ENCODE data around the gene ANKRD39.
"Not testable (repeated sequence)": the region's sequence is repeated elsewhere in the genome, so short reads cannot be mapped to it uniquely, and the experiment has no call there.

The ANKRD39 gene

GRCh38 chr2:96895032-96895745 is 37.4 kb upstream of the ANKRD39 start:
- H3K4me3 ChIP-seq (ENCODE audit: low read depth in 1 of 2, low read length in 2 of 2), result no peak overlapping the region
- no peaks in the 10 kb centered on the region for H3K36me3 ChIP-seq (ENCODE audit: insufficient read depth, low read length)
- peak overlapping the region; percentile 62 for H3K27ac ChIP-seq (ENCODE audit: low read depth, low read length)
- no peaks in the 10 kb centered on the region for H3K27me3 ChIP-seq (ENCODE audit: control insufficient read depth in 1 of 2, insufficient read depth in 2 of 2, low read length in 2 of 2)
- H3K4me1 ChIP-seq (ENCODE audit: insufficient read depth, low read length), result peaks cover 58% of the 10 kb centered on the region
- H3K9ac ChIP-seq (ENCODE audit: low read length), result no peak overlapping the region
- H3K9me3 ChIP-seq (ENCODE audit: low read length), result no peaks in the 10 kb centered on the region

- no peak overlapping the region for H3K9ac ChIP-seq (ENCODE audit: low read length)
These were observed 36.3 kb upstream of the ANKRD39 start for GRCh38 chr2:96894151-96894531.

DNA sequence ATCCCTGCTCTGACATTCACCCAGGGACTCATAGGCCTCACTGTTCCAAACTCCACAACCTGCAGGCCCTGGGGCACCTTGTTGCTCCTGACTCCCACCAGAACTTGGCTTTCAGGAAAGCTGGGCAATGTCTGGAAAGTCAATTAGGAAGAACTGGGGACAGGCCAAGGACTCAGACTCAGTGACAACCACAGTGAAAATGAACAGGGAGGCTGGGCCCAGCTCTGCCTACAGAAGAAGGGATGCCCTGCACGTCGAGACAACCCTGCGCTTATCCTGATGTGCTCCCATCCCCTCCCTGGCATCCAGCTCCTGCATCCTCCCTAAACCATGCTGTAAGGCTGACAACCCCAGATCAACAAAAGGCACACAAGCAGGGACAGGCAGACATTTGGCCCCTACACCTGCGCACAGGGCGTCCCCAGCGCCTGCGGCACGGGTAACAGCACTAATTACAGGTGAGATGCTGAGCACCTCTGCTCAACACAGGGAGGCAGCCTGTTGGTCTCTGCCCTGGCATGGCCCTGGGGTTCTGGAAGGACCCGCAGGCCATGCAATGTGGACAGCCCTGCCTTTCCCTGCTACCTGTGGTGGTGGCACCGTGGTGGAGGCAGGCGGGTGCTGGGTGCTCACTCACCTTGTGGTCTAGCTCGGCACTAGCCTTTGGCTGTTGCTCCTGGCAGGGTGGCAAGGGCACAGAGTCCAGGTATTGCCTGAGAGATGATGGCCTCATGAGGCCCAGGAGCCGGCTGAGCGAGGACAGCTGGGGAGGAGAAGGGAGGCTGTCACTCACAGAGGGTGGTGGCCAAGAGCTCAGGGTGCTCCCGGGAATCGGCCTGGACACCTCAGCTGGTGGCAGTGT is 35.7 kb upstream of the ANKRD39 start:
- Histone ChIP-seq H3K4me3 (ENCODE audit: low read depth in 1 of 2, low read length in 2 of 2) (no peak overlapping the region), H3K36me3 (ENCODE audit: insufficient read depth, low read length) (no peaks in the 10 kb centered on the region), H3K9ac (ENCODE audit: low read length) (no peak overlapping the region), H3K27ac (ENCODE audit: low read depth, low read length) (peak overlapping the region; percentile 39), H3K4me1 (ENCODE audit: insufficient read depth, low read length) (peaks cover 59% of the 10 kb centered on the region), H3K9me3 (ENCODE audit: low read length) (no peaks in the 10 kb centered on the region), H3K27me3 (ENCODE audit: control insufficient read depth in 1 of 2, insufficient read depth in 2 of 2, low read length in 2 of 2) (no peaks in the 10 kb centered on the region)

More at GRCh38 chr2:96894151-96894531, 36.3 kb upstream of the ANKRD39 start:
- no peaks in the 10 kb centered on the region for H3K36me3 ChIP-seq (ENCODE audit: insufficient read depth, low read length)
- H3K27me3 ChIP-seq (ENCODE audit: control insufficient read depth in 1 of 2, insufficient read depth in 2 of 2, low read length in 2 of 2), result no peaks in the 10 kb centered on the region
- H3K9me3 ChIP-seq (ENCODE audit: low read length), result no peaks in the 10 kb centered on the region
- H3K4me1 ChIP-seq (ENCODE audit: insufficient read depth, low read length), result peaks cover 58% of the 10 kb centered on the region
- H3K4me3 ChIP-seq (ENCODE audit: low read depth in 1 of 2, low read length in 2 of 2), result no peak overlapping the region
- H3K27ac ChIP-seq (ENCODE audit: low read depth, low read length), result no peak overlapping the region

DNA sequence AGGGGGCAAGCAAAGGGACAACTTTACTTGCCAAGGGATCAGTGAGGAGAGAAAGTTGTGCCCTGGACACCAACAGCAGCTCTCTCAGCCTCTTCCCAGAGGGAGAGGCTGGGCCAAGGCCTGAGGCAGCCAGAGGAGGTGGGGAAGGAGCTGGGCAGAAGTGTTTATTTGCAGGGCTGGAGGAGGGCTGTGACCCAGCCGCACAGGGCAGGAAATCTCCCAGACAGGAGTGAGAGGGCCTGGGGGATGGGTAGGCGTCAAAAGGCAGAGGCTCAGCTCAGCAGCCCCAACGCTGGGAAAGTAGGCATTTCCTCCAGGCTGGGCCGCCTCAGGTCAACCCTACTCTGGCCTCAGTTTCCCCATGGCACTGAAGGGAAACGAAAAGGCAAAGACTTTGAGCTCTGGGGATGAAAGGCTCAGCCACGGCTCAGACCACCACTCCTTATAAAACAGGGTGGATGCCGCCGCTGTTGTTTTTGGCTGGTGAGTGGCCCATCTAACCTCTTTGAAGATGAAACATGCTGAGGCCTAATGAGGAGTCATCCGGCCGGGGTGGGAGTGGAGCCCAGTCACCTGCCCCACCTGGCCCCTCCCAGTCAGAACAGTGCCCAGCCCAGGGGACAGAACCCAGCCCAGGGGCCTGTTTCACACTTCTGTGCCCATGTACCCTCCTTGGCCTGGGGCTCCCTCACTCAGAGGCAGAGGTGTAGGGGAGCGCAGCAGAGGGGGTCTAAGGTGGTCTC is 33.9 kb upstream of the ANKRD39 start:
- peak overlapping the region; percentile 59 for H3K27ac ChIP-seq (ENCODE audit: low read depth, low read length)
- H3K9ac ChIP-seq (ENCODE audit: low read length), result no peak overlapping the region

GRCh38 chr2:96890726-96891385 is 33.0 kb upstream of the ANKRD39 start:
- H3K4me1 ChIP-seq (ENCODE audit: insufficient read depth, low read length), result peaks cover 75% of the 10 kb centered on the region
- H3K9me3 ChIP-seq (ENCODE audit: low read length), result no peaks in the 10 kb centered on the region
- no peak overlapping the region for H3K4me3 ChIP-seq (ENCODE audit: low read depth in 1 of 2, low read length in 2 of 2)
- H3K9ac ChIP-seq (ENCODE audit: low read length), result no peak overlapping the region
- H3K27ac ChIP-seq (ENCODE audit: low read depth, low read length), result peak overlapping the region; percentile 59
- H3K36me3 ChIP-seq (ENCODE audit: insufficient read depth, low read length), result no peaks in the 10 kb centered on the region
- H3K27me3 ChIP-seq (ENCODE audit: control insufficient read depth in 1 of 2, insufficient read depth in 2 of 2, low read length in 2 of 2), result no peaks in the 10 kb centered on the region

More for the DNA sequence above, 33.9 kb upstream of the ANKRD39 start:
- Histone ChIP-seq H3K9me3 (ENCODE audit: low read length) (no peaks in the 10 kb centered on the region), H3K4me1 (ENCODE audit: insufficient read depth, low read length) (peaks cover 76% of the 10 kb centered on the region), H3K27me3 (ENCODE audit: control insufficient read depth in 1 of 2, insufficient read depth in 2 of 2, low read length in 2 of 2) (no peaks in the 10 kb centered on the region), H3K36me3 (ENCODE audit: insufficient read depth, low read length) (no peaks in the 10 kb centered on the region), H3K4me3 (ENCODE audit: low read depth in 1 of 2, low read length in 2 of 2) (no peak overlapping the region)

GRCh38 chr2:96890252-96890651 is 32.4 kb upstream of the ANKRD39 start:
- no peak overlapping the region for H3K9ac ChIP-seq (ENCODE audit: low read length)
- no peaks in the 10 kb centered on the region for H3K9me3 ChIP-seq (ENCODE audit: low read length)
- no peak overlapping the region for H3K4me3 ChIP-seq (ENCODE audit: low read depth in 1 of 2, low read length in 2 of 2)
- no peaks in the 10 kb centered on the region for H3K36me3 ChIP-seq (ENCODE audit: insufficient read depth, low read length)
- H3K27ac ChIP-seq (ENCODE audit: low read depth, low read length), result no peak overlapping the region
- no peaks in the 10 kb centered on the region for H3K27me3 ChIP-seq (ENCODE audit: control insufficient read depth in 1 of 2, insufficient read depth in 2 of 2, low read length in 2 of 2)
- peaks cover 69% of the 10 kb centered on the region for H3K4me1 ChIP-seq (ENCODE audit: insufficient read depth, low read length)

DNA sequence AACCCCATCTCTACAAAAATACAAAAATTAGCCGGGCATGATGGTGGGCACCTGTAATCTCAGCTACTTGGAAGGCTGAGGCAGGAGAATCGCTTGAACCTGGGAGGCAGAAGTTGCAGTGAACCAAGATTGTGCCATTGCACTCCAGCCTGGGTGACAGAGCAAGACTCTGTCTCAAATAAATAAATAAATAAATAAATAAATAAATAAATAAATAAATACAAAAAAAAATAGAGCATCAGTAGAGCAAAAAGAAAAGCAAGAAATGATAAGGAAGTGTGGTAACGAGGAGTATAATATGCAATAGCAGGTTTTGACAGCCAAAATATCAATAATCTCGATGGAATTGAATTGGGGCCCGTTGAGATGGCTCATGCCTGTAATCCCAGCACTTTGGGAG is 31.7 kb upstream of the ANKRD39 start:
- H3K27me3 ChIP-seq (ENCODE audit: control insufficient read depth in 1 of 2, insufficient read depth in 2 of 2, low read length in 2 of 2); H3K36me3 ChIP-seq (ENCODE audit: insufficient read depth, low read length); H3K4me3 ChIP-seq (ENCODE audit: low read depth in 1 of 2, low read length in 2 of 2); H3K9me3 ChIP-seq (ENCODE audit: low read length); H3K9ac ChIP-seq (ENCODE audit: low read length); H3K27ac ChIP-seq (ENCODE audit: low read depth, low read length): not testable (repeated sequence)
- H3K4me1 ChIP-seq (ENCODE audit: insufficient read depth, low read length), result peaks cover 65% of the 10 kb centered on the region

DNA sequence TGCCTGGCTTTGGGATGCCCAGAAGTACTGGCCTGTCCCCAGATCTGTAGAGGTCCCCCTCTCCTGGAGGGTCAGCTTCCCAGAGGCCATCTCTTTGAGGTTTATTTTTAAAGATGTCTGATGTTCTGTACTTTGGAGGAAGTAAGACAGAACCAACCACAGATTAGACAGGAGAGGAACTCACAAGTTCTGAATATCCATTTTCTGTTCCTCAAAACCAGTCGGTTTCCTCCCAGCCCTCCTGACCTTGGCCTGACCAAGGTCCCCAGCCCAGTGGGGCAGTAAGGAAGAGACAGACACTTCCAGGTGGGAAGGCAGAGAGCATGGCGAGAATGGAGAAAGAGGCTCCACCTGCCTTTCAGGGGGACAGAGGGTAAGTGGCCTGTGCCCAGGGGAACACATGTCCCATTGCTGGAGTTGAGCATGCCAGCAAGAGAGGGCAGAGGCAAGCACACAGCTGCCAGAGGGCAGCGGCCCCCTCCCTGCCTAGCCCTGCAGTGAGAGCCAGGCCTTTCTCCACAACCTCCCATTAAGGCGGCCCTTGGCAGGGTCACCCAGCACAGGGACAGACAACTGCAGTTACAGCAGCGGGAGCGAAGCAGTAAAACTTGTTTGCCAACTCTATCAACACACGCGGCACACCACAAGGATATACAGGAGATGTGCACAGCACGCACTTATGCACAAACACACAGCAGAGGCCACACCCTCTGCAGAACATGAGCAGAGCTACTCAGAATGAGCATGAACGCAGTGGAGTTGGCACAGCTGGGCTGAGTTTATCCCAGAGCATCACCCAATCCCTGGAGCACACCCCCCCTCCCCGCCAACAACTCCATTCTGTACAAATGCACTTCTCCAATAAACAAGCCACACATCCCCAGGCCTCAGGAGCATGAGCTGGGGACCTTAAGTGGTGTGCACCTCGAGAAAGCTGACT is 30.5 kb upstream of the ANKRD39 start:
- Histone ChIP-seq H3K4me1 (ENCODE audit: insufficient read depth, low read length) (peaks cover 65% of the 10 kb centered on the region), H3K27ac (ENCODE audit: low read depth, low read length) (peak overlapping the region; percentile 96), H3K4me3 (ENCODE audit: low read depth in 1 of 2, low read length in 2 of 2) (peak overlapping the region; percentile 9 to 42), H3K27me3 (ENCODE audit: control insufficient read depth in 1 of 2, insufficient read depth in 2 of 2, low read length in 2 of 2) (no peaks in the 10 kb centered on the region), H3K36me3 (ENCODE audit: insufficient read depth, low read length) (no peaks in the 10 kb centered on the region), H3K9me3 (ENCODE audit: low read length) (no peaks in the 10 kb centered on the region), H3K9ac (ENCODE audit: low read length) (peak overlapping the region; percentile 32)

DNA sequence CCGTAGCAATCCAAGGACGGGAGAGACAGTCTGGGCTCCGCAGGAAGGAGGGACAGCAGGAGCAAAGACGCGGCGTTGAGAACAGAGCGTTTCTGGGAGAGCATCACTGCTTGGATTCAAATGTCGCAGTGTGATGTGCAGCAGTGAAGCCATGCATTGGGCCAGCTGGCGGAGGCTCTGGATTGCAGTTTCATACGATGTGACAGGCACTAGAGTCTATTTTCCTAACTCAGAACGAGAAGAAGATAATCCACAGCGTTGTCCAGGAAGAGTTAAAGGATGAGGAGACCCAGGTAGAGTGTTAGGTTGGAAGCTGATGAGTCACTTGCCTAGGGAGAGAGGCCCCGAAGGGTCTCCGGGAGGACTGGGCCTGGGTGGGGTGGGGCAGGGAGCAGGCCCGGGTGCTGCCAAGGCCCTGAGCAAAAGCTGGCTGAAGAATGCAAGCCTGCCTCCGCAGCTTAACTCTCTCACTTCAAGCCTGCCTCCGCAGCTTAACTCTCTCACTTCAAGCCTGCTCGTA is 29.7 kb upstream of the ANKRD39 start:
- Histone ChIP-seq H3K27ac (ENCODE audit: low read depth, low read length) (peak overlapping the region; percentile 96), H3K4me1 (ENCODE audit: insufficient read depth, low read length) (peaks cover 59% of the 10 kb centered on the region), H3K27me3 (ENCODE audit: control insufficient read depth in 1 of 2, insufficient read depth in 2 of 2, low read length in 2 of 2) (no peaks in the 10 kb centered on the region), H3K36me3 (ENCODE audit: insufficient read depth, low read length) (no peaks in the 10 kb centered on the region), H3K4me3 (ENCODE audit: low read depth in 1 of 2, low read length in 2 of 2) (peak overlapping the region; percentile 9 to 42), H3K9me3 (ENCODE audit: low read length) (no peaks in the 10 kb centered on the region), H3K9ac (ENCODE audit: low read length) (peak overlapping the region; percentile 32)
